GM18498 (cell line): Measurements from ENCODE around the gene EFNA2.
"Not testable (repeated sequence)": the region's sequence is repeated elsewhere in the genome, so short reads cannot be mapped to it uniquely, and the experiment has no call there.

Experiments
- ATAC-seq: cut with Tn5 transposase; IDR thresholded peaks from one replicate; pipeline ENCODE4 v1.9.1; 2021; ENCODE audit warnings: mild to moderate bottlenecking, moderate library complexity; ENCODE audit not compliant: unreplicated experiment

The EFNA2 gene

GRCh38 chr19:1315470-1316166 lies 29.9 kb downstream of the EFNA2 start:
- no peak for ATAC-seq

GRCh38 chr19:1316466-1316865 lies 30.8 kb downstream of the EFNA2 start:
- ATAC-seq, result no peak

- no peak for ATAC-seq
Measured at GRCh38 chr19:1317274-1318003, 31.8 kb downstream of the EFNA2 start.

- no peak for ATAC-seq
Measured at GRCh38 chr19:1318678-1319471, 33.2 kb downstream of the EFNA2 start.

GRCh38 chr19:1320282-1320650 lies 34.6 kb downstream of the EFNA2 start:
- not testable (repeated sequence) for ATAC-seq

- ATAC-seq, result no peak
Measured at GRCh38 chr19:1321539-1321938, 35.9 kb downstream of the EFNA2 start.

- no peak for ATAC-seq
Measured at GRCh38 chr19:1322198-1322981, 36.7 kb downstream of the EFNA2 start.

- no peak for ATAC-seq
Measured at GRCh38 chr19:1324249-1324805, 38.7 kb downstream of the EFNA2 start.

GRCh38 chr19:1324806-1325567 lies 39.3 kb downstream of the EFNA2 start:
- ATAC-seq, result no peak

GRCh38 chr19:1325568-1326294 lies 40.1 kb downstream of the EFNA2 start:
- ATAC-seq, result no peak

GRCh38 chr19:1327125-1327524 lies 41.5 kb downstream of the EFNA2 start:
- no peak for ATAC-seq

- not testable (repeated sequence) for ATAC-seq
Measured at GRCh38 chr19:1332208-1332607, 46.5 kb downstream of the EFNA2 start.

GRCh38 chr19:1336079-1336684 lies 50.5 kb downstream of the EFNA2 start:
- no peak for ATAC-seq

GRCh38 chr19:1340681-1341469 lies 55.2 kb downstream of the EFNA2 start:
- no peak for ATAC-seq

- no peak for ATAC-seq
Measured at GRCh38 chr19:1343041-1343440, 57.4 kb downstream of the EFNA2 start.

- no peak for ATAC-seq
Measured at GRCh38 chr19:1349211-1349610, 63.5 kb downstream of the EFNA2 start.

GRCh38 chr19:1350867-1351266 lies 65.2 kb downstream of the EFNA2 start:
- ATAC-seq, result no peak
